ENCODE results near the gene SP8.

The SP8 gene

DNA sequence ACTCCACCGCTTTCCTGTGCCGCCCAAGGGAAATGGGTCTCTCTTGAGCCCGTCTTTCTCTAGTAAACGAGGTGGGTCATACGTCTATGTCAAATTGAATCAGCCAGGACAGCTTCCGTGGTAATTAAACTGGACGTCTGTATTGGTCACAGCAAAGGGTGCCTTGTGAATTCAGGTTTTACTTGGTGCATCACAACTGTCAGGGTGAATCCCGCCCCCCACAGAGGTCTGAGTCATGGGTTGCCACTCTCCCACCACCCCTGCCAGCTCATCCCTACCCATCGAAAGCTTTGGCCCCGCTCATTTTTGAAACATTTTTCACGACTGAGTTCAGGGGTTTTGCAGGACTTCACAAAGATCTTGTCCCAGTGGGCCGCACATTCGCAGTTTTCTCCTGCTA lies 8.0 kb upstream of the SP8 start:
- no peak for DNase-seq (ENCODE audit: low read depth)

DNA sequence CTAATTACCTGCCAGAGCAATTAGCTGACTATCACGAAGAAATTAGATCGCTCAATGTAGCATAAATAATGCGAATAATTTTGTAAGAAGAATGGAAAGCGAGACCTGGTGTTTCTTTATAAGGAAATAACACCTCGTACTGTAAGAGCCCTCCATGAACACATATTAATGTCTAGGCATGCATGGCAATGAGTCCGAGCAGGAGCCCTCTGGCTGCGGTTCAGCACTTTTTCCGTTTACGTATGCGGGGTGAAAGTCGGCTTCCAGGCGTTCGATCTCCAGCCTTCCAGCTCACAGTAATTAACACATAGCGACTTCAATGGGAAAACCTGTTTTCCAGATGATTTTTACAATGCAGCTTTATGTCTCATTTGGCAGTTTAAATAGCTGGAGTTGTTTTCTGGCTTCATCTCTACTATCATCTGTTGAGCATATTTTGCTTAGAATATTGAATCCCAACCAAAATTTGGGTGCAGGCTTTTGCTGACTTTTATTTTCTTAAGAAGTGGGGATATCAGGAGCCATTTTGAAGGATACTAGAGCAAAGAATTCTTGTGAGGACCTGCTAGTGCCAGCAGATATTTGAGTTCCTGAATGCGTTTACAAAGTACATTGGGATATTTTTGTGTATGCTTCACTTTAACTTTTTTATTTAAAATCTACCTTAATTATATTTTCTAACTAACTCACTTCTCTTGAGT lies 7.2 kb upstream of the SP8 start:
- no peak for DNase-seq (ENCODE audit: low read depth)

DNA sequence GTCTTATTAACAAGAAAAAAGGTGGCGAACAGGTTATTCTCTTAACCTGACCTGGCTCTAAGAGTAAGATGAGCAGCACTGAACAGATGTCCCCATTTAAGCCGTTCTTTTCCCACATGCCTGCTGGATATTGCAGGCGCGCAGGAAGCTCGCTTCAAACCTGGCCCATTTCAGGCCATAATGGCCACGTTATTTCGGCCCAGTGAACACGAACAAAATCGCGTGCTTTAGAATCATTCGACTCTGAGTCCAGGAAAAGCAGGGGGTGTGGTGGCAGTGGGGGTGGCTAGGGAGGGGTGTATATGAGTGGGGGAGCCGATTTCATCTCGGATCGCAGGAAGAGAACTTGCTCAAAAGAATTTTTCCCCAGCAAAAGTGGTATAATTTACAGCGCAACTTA lies 6.6 kb upstream of the SP8 start:
- no peak for DNase-seq (ENCODE audit: low read depth)

DNA sequence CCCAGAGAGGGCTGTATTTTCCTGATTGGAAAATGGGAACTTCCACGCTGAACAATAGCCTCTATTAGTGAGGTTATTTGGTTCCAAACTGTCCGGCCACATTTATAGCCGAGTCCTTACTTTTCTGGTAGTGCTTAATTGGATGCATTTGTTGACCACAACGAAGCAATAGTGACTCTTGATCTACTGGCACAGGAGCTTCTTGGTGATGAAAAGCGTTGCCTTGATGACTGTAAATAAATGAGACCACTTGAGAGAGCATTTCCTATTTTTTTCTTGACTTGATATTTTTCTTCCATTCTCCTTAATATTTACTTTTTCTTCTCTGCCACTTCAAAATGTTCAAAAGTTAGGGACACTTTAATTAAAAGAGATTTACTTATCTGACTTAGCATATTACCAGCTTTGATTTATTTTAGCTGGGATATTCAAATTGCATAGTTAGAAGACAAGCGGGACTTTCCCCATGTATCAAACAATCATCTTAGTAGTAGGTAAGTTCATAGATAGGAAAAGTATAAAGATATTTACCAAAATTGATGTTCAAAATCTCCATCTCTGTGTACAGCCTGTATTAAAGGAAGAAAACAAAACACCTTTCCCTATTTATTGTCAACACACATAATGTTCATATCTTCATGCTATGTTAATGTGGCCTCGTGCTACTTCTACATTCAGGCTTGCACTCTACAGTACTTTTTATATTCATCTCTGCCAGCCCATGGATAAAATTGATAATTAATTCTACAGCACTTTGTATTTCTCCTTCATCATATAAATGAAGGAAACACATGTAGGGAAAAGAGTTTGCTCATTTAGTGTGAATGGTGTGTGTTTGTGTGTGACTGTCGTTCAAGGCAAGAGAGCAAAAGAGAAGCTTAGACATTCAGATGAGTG lies 5.1 kb upstream of the SP8 start:
- DNase-seq (ENCODE audit: low read depth) = no peak

DNA sequence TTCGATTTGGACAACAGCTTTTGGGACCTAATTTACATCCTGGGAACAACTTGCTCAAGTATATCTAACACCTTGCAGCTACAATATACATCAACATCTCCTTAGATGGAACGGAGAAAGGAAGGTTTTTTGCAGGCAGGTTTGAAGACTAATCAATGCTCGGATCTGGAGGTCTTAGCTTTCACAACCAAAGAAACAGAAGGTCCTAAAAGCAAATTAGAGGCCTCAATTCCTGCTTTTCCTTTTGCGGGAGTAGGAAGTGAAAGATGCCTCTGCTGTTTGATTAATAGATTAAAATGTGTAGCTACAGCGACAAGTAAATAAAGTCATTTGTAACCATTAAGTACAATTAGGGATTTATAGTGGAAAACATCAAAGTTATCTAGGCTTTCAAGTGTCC lies 3.7 kb upstream of the SP8 start:
- DNase-seq (ENCODE audit: low read depth) = no peak

DNA sequence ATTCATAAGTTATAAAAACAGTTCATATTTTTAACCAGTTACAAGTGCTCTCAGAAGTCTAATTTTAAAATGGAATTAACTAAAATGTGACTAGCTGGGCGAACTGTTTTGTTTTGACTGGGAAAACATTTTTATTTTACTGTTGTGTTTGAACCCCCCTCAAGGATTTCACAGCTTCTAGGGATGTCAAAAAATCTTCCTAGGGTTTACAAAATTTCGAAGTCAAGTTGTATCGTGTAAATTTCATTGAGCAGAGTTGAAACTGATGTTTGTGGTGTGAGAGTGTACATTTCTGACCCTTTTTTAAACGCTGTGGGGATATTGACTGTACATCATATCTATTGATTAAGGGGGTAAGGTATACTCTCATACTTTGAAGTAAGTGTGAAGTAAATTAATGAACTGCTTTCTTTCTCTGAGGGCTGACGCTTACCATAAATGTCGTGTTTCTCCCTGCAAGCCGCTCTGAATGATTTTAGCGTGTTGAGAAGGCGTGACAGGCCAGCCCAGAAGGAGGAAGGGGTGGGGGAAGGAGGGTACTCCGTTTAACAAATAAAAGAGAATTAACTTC lies 1.8 kb upstream of the SP8 start:
- DNase-seq (ENCODE audit: low read depth) = no peak

DNA sequence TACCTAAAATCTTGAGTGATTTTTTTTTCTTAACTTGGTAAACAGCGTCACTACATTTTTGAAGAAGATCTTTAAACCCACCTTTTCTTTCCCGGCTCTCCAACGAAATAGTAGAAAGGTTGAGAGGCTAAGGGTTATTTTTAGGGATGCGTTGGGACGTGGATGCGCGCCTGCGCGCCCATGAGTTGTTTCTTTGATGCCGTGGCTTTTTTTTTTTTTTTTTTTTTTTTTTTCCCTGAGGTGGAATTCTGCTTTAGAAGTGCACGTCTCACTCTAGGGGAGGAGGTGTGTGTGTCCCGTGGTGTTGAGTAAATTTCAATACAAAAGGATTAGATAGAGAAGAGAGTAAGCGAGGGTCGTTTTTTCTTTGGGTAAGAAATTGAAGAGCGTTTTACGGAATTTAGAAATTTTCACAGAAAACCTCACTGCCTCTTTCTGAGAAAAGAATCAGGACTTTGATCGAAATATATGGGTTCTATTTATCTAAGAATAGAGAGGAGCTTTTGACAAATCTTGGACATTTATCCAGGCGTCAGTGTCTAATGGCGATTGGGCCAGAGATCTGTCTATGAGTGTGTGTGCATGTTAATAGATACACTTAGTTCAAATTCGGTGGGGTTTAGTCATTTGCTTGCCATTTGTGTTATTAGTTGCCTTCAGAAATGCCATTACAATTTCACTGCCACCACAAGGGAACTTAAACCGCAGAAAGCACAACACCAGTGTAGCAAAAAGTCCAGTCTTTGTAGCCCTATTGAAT lies 1.2 kb upstream of the SP8 start:
- no peak for DNase-seq (ENCODE audit: low read depth)

DNA sequence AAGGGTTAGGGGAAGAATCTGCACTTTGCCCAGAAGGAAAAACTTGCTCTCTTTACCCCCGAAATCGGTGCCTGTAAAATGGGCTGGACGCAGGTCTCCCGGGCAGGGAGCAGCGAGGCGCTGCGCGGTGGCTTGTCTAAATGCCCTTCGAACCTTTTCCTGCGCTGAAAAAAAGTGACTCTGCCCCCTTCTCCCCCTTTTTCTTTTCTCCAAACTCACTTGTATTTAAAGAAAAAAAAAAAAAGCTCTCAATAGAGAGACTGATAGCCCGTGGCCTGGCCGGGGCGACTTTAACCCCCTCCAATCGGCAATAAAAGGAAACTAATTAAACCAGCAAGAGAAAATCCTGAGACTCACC lies 286 bp downstream of the SP8 start:
- no peak for DNase-seq (ENCODE audit: low read depth)

DNA sequence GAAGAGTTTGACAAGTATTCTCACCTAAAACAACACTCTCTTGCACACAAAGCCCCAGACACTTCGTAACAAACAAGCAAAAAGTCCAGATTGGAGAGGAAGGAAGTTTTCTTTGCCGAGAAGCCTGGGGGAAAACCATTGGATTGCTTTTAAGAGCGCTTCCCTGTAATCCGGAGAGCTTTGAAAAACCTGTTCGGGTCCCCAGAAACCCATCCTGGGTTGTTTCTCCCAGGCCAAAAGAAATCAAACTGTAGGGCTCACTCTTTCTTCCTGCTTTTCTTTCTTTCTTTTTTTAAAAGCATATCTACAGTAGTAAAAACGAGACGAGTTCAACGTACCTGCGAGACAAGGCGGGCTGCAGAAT lies 655 bp downstream of the SP8 start:
- DNase-seq (ENCODE audit: low read depth) = no peak

DNA sequence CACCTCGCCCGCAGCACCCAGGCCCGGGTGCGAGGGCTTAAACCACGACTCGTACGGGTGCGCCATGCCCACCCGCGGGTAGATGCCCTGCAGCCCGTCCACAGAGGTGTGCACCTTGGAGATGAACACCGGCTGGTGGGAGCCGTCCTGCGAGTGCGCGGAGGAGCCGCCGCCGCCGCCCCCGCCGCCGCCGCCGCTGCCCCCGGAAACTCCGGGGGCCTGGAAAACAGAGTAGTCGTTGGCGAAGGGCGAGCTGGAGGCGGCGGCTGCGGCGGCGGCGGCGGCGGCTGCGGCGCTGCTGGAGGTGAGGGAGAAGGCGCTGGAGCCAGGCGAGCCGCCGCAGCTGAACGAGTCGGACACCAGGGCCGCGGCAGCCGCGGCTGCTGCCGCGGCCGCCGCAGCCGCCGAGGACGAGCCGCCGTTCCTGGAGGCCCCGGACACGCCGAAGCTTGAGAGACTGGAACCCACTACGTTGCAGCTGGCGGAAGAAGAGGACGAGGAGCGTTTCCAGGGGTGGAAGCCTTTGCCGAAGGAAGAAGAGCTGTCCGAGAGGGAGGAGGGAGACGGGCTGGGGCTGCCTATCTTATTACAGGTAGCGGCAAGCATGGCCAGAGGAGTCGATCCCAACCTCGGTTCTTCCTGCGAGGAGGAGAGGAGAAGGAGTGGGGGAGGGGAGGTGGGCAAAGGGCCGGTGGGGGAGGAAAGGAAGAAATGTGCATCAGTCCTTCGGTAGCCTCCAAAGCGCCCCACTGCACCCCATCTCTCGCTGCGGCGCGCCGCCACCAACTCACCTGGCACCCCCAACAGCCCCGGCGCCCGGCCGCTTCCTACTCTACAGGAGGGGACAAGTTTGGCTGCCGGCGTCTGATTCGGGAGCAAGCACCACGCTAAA lies 1.3 kb downstream of the SP8 start:
- no peak for DNase-seq (ENCODE audit: low read depth)

DNA sequence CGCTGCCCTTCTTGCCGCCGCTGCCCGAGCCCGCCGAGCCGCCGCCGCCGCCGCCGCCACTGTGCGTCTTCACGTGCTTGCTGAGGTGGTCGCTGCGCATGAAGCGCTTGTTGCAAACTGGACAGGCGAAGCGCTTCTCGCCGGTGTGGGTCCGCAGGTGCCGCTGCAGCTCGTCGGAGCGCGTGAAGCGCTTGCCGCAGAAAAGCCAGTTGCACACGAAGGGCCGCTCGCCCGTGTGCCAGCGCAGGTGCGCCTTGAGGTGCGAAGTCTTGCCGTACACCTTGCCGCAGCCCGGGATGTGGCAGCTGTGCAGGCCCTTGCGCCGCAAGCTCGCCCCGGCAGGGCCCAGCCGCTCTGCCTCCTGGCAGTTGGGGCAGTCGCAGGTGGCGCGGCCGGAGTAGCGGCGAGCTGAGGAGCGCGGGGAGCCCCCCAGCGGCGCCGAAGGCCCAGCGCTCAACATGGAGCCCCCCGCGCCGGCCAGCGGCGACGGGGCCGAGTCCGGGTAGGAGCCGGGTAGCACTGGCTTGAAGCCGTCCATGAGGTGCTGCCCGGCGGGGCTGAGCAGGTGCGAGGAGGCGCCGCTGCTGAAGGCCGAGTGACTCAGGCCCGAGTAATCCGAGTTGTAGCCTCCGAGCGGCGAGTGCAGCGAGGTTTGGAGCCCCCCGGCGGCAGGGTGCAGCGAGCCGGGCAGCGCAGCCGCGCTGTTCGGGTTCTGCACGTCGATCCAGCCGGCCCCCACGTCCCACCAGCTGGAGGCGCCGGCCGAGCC lies 2.1 kb downstream of the SP8 start:
- no peak for DNase-seq (ENCODE audit: low read depth)

DNA sequence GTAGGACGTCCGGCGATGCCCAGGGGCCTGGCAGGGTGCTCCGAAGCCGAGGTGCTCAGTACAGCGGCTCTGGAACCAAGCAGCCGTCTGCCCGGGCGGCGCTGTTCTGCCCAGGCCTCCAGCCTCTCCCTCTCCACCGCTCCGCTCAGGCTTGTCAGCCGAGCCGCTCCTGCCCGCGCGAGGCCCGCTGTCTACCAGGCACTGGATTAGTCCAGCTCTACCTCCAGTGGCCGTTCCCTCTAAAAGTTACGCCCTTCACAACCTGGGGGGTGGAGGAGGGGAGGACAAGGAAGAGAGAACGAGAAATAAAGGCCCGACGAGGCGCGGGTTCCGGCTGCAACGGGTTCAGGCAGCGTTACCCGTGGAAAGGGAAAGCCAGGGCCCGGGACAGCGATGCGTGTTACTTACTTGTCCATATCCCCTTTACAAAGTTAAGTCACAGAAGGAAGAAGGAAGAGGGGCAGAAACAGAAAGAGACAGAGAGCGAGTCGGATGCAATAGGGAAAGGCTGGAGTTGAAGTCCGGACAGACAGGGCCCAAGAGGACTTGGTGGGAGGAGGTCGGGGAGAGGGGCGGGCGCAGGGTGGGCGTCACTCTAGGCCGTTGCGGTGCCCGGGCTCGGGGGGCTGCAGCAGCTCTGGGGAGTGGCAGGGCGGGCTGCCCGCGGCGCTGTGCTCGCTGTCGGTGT lies 2.8 kb downstream of the SP8 start:
- DNase-seq (ENCODE audit: low read depth) = no peak

DNA sequence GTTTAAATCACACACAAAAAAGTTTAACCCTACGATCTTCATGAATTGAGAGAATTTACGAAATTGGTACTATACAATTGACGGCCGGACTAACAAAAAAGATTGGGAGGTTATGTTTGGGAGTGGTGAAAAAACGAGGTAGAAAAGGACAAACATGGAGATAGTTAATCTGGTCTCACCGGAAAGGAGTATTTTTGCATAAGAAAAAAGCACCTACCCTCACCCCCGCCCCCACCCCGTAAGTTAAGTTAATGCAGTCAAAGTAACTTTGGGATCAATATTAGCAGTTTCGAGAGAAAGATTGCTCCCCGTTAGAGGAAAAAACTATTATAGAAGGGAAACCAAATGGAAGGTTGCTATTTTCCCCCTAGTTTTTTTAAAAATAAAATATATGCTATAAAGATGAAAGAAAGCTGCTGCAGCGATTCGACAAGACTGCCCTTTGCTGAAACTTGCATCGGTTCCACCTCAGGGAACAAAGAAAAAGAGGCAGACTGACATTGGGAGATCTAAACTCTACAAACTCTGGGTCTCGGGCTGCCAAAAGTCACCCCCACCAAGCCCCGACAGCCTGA lies 3.5 kb downstream of the SP8 start:
- DNase-seq (ENCODE audit: low read depth) = no peak

DNA sequence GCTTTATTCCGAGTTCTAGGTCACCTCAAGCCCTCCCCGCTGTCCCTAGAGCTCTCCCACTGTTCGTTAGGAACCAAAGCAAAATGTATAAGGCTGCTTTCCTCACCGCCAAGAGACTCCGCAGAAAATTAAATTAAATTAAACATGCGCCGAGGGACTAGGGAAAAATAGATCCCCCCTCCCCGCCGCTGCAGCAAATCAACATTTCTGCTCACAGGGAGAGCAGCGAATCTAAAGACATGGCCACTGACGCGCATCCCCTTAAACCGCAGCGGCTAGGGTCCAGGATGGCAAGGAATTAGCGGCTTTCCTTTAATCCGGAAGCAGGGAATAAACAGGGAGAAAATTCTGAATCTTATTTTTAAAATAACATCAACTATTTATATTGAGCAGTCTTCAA lies 7.6 kb downstream of the SP8 start:
- no peak for DNase-seq (ENCODE audit: low read depth)

DNA sequence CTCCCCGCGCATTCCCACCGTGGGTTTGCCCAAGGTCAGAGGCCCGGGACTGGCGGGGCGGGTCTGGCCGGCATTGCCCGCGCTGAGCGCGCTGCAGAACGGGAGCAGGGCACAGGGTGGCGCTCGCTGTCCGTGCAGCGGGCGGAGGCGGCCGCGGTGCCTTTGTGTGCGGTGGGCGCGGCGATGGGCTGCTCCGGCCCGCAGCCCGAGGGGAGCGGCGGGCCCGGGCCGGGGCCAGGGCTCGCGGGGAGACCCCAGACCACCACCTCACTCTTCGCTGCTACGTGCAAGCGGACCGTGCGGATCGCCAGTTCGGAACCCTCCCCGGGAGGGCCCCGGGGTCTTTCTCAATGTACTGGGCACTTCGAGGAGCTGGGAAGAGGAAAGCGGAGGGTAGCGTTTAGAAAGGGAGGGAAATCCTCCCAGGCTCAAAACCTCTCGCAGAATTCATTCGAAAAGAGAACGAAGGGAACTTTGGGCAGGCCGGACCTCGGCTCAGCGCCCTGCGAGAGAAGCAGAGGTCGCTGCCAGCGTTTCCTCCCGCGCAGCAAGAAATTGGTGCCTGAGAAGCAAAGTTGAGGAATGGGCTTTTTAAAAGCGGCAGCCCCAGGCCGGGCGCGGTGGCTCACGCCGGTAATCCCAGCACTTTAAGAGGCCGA lies 8.5 kb downstream of the SP8 start:
- no peak for DNase-seq (ENCODE audit: low read depth)

DNA sequence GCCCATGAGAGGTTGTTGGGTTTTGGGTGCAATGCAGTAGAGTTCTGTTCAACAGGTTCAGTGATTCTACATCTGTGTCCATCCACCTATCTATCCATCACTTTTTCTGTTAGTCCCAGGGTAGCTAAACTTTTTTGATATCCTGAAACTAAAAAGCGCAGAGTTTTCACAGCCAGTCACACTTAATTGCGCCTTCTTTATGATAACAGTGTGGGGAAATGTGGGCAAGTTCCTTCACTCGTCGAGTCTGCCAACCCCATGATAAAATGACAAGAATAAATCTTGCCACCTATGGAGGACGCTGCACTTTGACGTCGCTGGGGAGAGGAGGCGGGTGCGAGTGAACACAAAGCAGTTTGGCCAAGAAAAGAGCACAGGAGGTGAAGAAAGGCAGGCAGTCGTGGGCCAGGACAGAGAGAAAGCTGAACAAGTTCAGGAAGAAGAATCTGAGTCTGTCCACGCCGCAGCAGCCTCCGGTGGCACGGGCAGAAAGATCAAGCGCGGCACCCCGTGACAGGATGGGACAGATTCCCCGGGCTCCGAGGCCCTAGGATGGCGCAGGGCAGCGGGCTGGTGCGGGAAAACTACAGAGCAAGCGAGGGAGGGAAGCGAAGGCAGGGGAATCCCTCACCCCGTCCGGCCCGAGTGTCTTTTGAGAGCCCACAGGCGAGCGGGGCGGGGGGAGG lies 9.2 kb downstream of the SP8 start:
- no peak for DNase-seq (ENCODE audit: low read depth)

DNA sequence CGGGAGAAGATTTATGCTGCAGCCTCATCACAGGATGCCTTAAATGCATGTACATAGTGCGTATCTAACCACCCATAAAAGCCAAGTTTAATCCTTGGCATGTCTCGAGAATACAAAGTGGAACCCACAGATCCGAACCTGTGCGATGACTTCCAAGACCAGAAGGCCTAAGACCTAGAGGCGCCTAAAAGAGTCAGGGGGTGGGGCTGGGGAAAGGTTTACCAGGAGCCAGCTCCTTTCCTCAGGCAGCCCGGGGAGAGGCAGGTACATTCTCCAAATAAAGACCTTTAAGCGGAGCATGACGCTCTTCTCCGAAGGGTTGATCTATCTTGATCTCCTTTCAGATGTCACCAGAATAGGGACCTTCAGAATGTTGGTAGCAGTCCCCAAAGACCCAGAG lies 9.7 kb downstream of the SP8 start:
- DNase-seq (ENCODE audit: low read depth) = no peak

DNA sequence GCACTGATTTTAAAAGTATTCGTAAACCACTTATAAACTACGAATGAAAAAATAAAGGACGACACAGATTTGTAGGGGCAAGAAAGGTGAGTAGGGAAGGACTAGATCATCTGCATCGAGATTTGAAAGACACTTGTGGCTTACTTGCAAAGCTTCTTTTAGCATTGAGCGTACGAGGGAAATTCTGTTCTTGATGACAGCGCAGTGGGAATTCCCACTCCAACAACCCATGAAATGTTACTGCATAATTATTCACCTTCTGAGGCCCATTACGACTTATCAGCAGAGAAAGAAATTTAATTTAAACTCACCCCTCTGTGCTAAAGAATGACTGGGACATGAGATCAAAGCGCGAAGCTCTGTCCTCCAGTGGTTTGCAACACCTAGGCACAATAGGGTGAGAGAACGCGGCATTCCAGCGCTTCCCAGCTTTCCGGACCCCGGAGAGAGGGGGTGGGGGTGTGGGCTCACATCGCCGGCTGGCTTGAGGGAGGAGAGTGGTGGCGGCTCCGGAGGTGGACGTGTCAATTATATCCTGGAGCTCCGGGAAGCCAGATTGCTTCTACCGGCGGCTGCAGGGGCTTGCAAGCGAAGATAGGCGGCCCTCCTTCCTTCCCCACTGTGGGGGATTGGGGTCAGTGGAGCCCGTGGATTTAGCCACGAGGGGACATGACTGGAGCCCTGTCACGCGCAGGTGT lies 10.3 kb downstream of the SP8 start:
- no peak for DNase-seq (ENCODE audit: low read depth)

Data from fibroblast of gingiva (primary cell).